LNCaP clone FGC (cell line): ENCODE measurements around the gene TJP1.
A peak's percentile ranks its signal among the peaks of the same experiment; 100 is the strongest.

Experiments
- DNase-seq: peaks from one replicate; pipeline ENCODE4 v3.0.0-alpha.2; 2011; ENCODE audit warnings: low read depth
- H3K4me3 ChIP-seq: 2 replicates; pipeline ENCODE4 v1.5.1; 2011; ENCODE audit warnings: mild to moderate bottlenecking, low read depth, low read length, control low read depth
- CTCF ChIP-seq: IDR thresholded peaks from 2 replicates; pipeline ENCODE4 v1.5.1; 2012; ENCODE audit warnings: mild to moderate bottlenecking; ENCODE audit not compliant: control insufficient read depth, insufficient read depth; ENCODE audit errors: extremely low read depth

The TJP1 gene

GRCh38 chr15:29670998-29671981 lies 151.0 kb downstream of the TJP1 start:
- no peak for DNase-seq
- H3K4me3 ChIP-seq = no peak overlapping the region

GRCh38 chr15:29670266-29670665 lies 152.0 kb downstream of the TJP1 start:
- no peak for TF ChIP-seq CTCF
- DNase-seq = no peak
- H3K4me3 ChIP-seq = no peak overlapping the region

More at GRCh38 chr15:29670998-29671981, 151.0 kb downstream of the TJP1 start:
- no peak for TF ChIP-seq CTCF

- no peak for DNase-seq
- no peak overlapping the region for H3K4me3 ChIP-seq
- TF ChIP-seq CTCF = no peak
These were observed 152.4 kb downstream of the TJP1 start for GRCh38 chr15:29669823-29670222.

- H3K4me3 ChIP-seq = no peak overlapping the region
- peak; percentile 60 for TF ChIP-seq CTCF
- peak; percentile 54 for DNase-seq
These were observed 154.1 kb downstream of the TJP1 start for GRCh38 chr15:29668120-29668602.

- no peak for DNase-seq
- no peak for TF ChIP-seq CTCF
These were observed 156.0 kb downstream of the TJP1 start for GRCh38 chr15:29666241-29666640.

GRCh38 chr15:29665444-29666003 lies 156.7 kb downstream of the TJP1 start:
- no peak for DNase-seq
- H3K4me3 ChIP-seq = no peak overlapping the region
- TF ChIP-seq CTCF = no peak

More at GRCh38 chr15:29666241-29666640, 156.0 kb downstream of the TJP1 start:
- H3K4me3 ChIP-seq = no peak overlapping the region
